Hepatocyte (in vitro differentiated cells): Measurements from ENCODE around the gene ARHGEF38.

Experiments used
- EZH2 ChIP-seq: fragments of 200-600 bp; sonication (generic); IDR thresholded peaks from 2 replicates; pipeline ENCODE4 v1.6.1; 2016; ENCODE audit warnings: antibody characterized with exemption, mild to moderate bottlenecking, borderline replicate concordance
- EZH2phosphoT487 ChIP-seq: fragments of 200-600 bp; sonication (generic); IDR thresholded peaks from one replicate; pipeline ENCODE4 v1.6.1; 2018; ENCODE audit warnings: antibody characterized with exemption, mild to moderate bottlenecking, low read depth, moderate library complexity; ENCODE audit not compliant: unreplicated experiment, severe bottlenecking
- TF ChIP-seq, protein P1 (sequence below): fragments of 200-600 bp; sonication (generic); IDR thresholded peaks from 2 replicates; pipeline ENCODE4 v1.5.1; 2016; ENCODE audit warnings: antibody characterized with exemption, mild to moderate bottlenecking; ENCODE audit not compliant: poor library complexity

DNA sequence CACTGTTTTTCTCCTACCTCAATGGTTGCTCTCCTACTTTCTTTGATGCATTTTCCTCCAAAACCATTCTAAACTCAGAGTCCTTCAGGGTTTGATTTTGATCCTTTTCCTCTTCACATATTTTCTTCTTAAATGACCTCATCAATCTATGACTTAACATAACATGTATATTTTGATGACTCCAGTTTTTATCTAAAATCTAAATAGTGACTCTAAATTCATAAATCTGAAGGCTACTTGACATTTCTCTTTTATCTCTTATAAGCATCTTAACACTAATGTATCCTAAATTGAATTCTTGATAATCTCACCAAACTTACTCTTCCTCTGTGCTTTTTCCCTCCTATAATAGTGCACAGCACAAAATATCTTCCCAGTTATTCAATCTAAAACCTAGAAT lies 4.7 kb upstream of the ARHGEF38 start:
- TF ChIP-seq, protein P1, sequence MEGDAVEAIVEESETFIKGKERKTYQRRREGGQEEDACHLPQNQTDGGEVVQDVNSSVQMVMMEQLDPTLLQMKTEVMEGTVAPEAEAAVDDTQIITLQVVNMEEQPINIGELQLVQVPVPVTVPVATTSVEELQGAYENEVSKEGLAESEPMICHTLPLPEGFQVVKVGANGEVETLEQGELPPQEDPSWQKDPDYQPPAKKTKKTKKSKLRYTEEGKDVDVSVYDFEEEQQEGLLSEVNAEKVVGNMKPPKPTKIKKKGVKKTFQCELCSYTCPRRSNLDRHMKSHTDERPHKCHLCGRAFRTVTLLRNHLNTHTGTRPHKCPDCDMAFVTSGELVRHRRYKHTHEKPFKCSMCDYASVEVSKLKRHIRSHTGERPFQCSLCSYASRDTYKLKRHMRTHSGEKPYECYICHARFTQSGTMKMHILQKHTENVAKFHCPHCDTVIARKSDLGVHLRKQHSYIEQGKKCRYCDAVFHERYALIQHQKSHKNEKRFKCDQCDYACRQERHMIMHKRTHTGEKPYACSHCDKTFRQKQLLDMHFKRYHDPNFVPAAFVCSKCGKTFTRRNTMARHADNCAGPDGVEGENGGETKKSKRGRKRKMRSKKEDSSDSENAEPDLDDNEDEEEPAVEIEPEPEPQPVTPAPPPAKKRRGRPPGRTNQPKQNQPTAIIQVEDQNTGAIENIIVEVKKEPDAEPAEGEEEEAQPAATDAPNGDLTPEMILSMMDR, result no peak
- TF ChIP-seq EZH2, result no peak
- TF ChIP-seq EZH2phosphoT487, result no peak
